Panc1 (cell line): Measurements from ENCODE around the gene ITGB5. TPM values are rescaled to one million over a fixed set of nuclear protein-coding genes. Genes with fewer than 3 reads are reported as not detected.
A peak's percentile ranks its signal among the peaks of the same experiment; 100 is the strongest.

Experiments used
- ATAC-seq: fragments of 200-7000 bp; cut with Tn5 transposase; 2 replicates; pipeline ENCODE4 v1.9.1; 2020; ENCODE audit warnings: mild to moderate bottlenecking, moderate library complexity
- BruUV-seq: library from RNA; stranded (reverse); fragments of 400-500 nt; replicated peaks from 2 replicates; lab custom pipeline; 2021; lab: Mats Ljungman, UMichigan
- CTCF ChIA-PET: fragments of 300-600 bp; sonication (Branson Sonifier 250); formaldehyde crosslinking; loops from one replicate; lab custom pipeline; 2022; ENCODE audit warnings: antibody characterized with exemption; lab: Charles Lee
- POLR2A ChIA-PET: fragments of 300-600 bp; sonication (Branson Sonifier 250); formaldehyde crosslinking; loops from one replicate; lab custom pipeline; 2022; ENCODE audit warnings: antibody characterized with exemption; lab: Charles Lee
- DNase-seq: peaks from one replicate; pipeline ENCODE4 v3.0.0-alpha.2; 2010; ENCODE audit warnings: low read depth, low spot score
- H3K27ac ChIP-seq: 2 replicates; pipeline ENCODE4 v1.5.1; 2011; ENCODE audit warnings: mild to moderate bottlenecking, low read length, inconsistent platforms
- H3K27me3 ChIP-seq: fragments of 200-500 bp; sonication (Bioruptor generic); 2 replicates; pipeline ENCODE4 v1.6.0; 2014; ENCODE audit warnings: low read length, inconsistent platforms; ENCODE audit not compliant: control insufficient read depth, insufficient read depth
- H3K36me3 ChIP-seq: fragments of 200-500 bp; sonication (Bioruptor generic); 2 replicates; pipeline ENCODE4 v1.5.1; 2014; ENCODE audit warnings: inconsistent platforms, mild to moderate bottlenecking, low read length, moderate library complexity; ENCODE audit not compliant: control insufficient read depth, insufficient read depth
- H3K4me1 ChIP-seq: 2 replicates; pipeline ENCODE4 v1.5.1; 2011; ENCODE audit warnings: inconsistent platforms, mild to moderate bottlenecking, low read length, moderate library complexity; ENCODE audit not compliant: control insufficient read depth, insufficient read depth
- H3K4me3 ChIP-seq, 2 experiments: 2 replicates each; pipeline ENCODE4 v1.5.1; 2011 to 2012; ENCODE audit warnings: low read depth in 2 of 2, low read length in 2 of 2, mild to moderate bottlenecking in 2 of 2, inconsistent platforms in 1 of 2, moderate library complexity in 1 of 2
- H3K9me3 ChIP-seq: fragments of 200-500 bp; sonication (Bioruptor generic); 2 replicates; pipeline ENCODE4 v1.5.1; 2014; ENCODE audit warnings: low read depth, mild to moderate bottlenecking, inconsistent platforms, low read length, moderate library complexity; ENCODE audit not compliant: control insufficient read depth, insufficient read depth
- CTCF ChIP-seq: fragments of 450-650 bp; IDR thresholded peaks from 2 replicates; pipeline ENCODE4 v1.5.1; 2017; ENCODE audit warnings: mild to moderate bottlenecking
- POLR2AphosphoS5 ChIP-seq: IDR thresholded peaks from 2 replicates; pipeline ENCODE4 v1.6.1; 2012; ENCODE audit warnings: mild to moderate bottlenecking, low read depth, low read length, moderate library complexity
- REST ChIP-seq, 2 experiments: IDR thresholded peaks; 2 replicates each; pipeline ENCODE4 v1.6.1; 2011 to 2012; ENCODE audit warnings: low read depth in 2 of 2, control low read depth in 1 of 2, low read length in 1 of 2, mild to moderate bottlenecking in 1 of 2, moderate library complexity in 1 of 2; ENCODE audit not compliant: insufficient read depth in 1 of 2
- SIN3A ChIP-seq: IDR thresholded peaks from 2 replicates; pipeline ENCODE4 v1.6.1; 2012; ENCODE audit warnings: low read depth, mild to moderate bottlenecking, low read length, moderate library complexity, borderline replicate concordance; ENCODE audit not compliant: insufficient read depth
- TCF7L2 ChIP-seq: IDR thresholded peaks from 2 replicates; pipeline ENCODE4 v1.6.1; 2011; ENCODE audit warnings: mild to moderate bottlenecking, low read depth, low read length, inconsistent platforms
- in situ Hi-C: cut with HindIII; loops from 2 replicates; pipeline ENCODE4 v1.10.0; 2016; ENCODE audit warnings: low sequenced_read_pairs, low pct_unique_long_range_greater_than_20kb
- intact Hi-C: fragments of 100-400 bp; cut with micrococcal nuclease; formaldehyde crosslinking; loops from one replicate; pipeline ENCODE4 v1.10.0; 2022; ENCODE audit not compliant: unreplicated experiment
- total RNA-seq: library from RNA; stranded (reverse); gene quantifications from one replicate; pipeline ENCODE4 v1.2.1, GENCODE V29; 2021; ENCODE audit not compliant: unreplicated experiment

ITGB5 gene
- total RNA-seq, 1 experiment from 2014 or later, result 446 TPM

- intact Hi-C loops, result no loop called here
- ATAC-seq (no peak), DNase-seq (no peak)
- TF ChIP-seq POLR2AphosphoS5 (no peak), REST (IDR thresholded peaks at IDR 0.05; ENCODE audit: insufficient read depth in 1 of 2, low read depth in 2 of 2, low read length in 1 of 2) (no peak), TCF7L2 (no peak), CTCF (no peak), SIN3A (no peak)
- Histone ChIP-seq H3K27ac (no peak overlapping the region), H3K4me3 (no peak overlapping the region), H3K9me3 (no peaks in the 10 kb centered on the region), H3K36me3 (no peaks in the 10 kb centered on the region; the same call in 1 of the 2 replicates), H3K4me1 (peaks cover 9% of the 10 kb centered on the region), H3K27me3 (no peaks in the 10 kb centered on the region)
- BruUV-seq, result no TSS peak
- in situ Hi-C loops, result no loop called here
- POLR2A ChIA-PET, result no interaction called here
- CTCF ChIA-PET, result no interaction called here
These were observed 117.7 kb downstream of the ITGB5 start for GRCh38 chr3:124769462-124769861.

- Histone ChIP-seq H3K27me3 (no peaks in the 10 kb centered on the region), H3K9me3 (no peaks in the 10 kb centered on the region), H3K4me3 (no peak overlapping the region), H3K27ac (no peak overlapping the region), H3K36me3 (no peaks in the 10 kb centered on the region; the same call in 1 of the 2 replicates), H3K4me1 (peaks cover 2% of the 10 kb centered on the region)
- no peak for DNase-seq
- BruUV-seq, result no TSS peak
- ChIA-PET POLR2A (no interaction called here), CTCF (no interaction called here)
- intact Hi-C loops, result no loop called here
- peak; percentile 79 for ATAC-seq
- TF ChIP-seq TCF7L2, result no peak
- no peak; the same call in 1 of the 2 replicates for TF ChIP-seq CTCF
- TF ChIP-seq REST (IDR thresholded peaks at IDR 0.05; ENCODE audit: insufficient read depth in 1 of 2, low read depth in 2 of 2, low read length in 1 of 2), result no peak
- TF ChIP-seq POLR2AphosphoS5, result no peak
- TF ChIP-seq SIN3A, result no peak
- in situ Hi-C loops, result no loop called here
These were observed 118.4 kb downstream of the ITGB5 start for GRCh38 chr3:124768812-124769211.
